Stimulated activated CD8-positive, alpha-beta memory T cell treated with anti-CD3 and anti-CD28 coated beads, Interleukin-12 subunit alpha, Interleukin-12 subunit beta, amount 100 ng/mL, for 24 hours (primary cell): ENCODE data around the gene EBF3.

Source experiments
- DNase-seq: peaks from one replicate; pipeline ENCODE4 v3.0.0-alpha.2; 2020; ENCODE audit errors: extremely low read depth

EBF3 gene, protein sequence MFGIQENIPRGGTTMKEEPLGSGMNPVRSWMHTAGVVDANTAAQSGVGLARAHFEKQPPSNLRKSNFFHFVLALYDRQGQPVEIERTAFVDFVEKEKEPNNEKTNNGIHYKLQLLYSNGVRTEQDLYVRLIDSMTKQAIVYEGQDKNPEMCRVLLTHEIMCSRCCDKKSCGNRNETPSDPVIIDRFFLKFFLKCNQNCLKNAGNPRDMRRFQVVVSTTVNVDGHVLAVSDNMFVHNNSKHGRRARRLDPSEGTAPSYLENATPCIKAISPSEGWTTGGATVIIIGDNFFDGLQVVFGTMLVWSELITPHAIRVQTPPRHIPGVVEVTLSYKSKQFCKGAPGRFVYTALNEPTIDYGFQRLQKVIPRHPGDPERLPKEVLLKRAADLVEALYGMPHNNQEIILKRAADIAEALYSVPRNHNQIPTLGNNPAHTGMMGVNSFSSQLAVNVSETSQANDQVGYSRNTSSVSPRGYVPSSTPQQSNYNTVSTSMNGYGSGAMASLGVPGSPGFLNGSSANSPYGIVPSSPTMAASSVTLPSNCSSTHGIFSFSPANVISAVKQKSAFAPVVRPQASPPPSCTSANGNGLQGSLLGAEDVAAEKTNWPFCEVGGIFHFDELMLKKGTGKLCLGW

DNA sequence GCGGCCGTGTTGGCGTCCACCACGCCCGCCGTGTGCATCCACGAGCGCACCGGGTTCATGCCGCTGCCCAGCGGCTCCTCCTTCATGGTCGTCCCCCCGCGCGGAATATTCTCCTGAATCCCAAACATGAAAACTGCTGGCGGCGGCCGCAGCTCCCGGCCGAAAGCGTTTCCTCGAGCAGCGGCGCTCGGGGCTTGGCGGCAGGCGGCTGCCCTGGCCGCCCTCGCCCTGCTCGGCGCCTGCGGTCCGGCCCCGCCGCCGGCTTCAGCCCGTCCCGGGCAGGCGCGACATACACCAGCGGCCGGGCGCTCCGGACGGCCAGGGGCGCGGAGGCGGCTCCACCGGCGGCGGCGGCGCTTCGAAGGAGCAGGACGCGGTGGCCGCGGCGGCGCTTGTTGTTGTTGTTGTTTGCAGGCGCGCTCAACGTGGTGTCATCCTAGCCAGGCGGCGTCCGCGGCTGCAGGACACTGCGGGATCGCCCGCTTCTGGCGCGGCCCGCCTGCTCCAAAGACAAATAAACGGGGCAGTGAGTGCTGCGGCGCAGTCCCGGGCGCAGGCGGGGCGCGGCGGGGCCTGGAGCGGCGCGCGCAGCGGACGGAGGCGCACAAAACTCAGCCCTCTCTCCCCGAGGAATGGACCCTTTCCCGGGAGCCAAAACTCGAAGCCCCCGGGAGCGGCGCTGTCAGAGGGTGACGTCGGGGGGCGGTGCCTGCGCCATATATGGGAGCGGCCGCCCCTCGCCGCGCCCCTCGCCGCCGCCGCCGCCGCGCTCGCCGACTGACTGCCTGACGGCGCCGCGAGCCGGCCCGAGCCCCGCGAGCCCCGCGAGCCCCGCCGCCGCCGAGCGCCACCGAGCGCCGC lies at the start of gene EBF3:
TSS of gene EBF3 (minus strand) at position 634 of the 861 bp plus-strand sequence. CDS start at position 128, 506 bp downstream.
- no peak for DNase-seq

DNA sequence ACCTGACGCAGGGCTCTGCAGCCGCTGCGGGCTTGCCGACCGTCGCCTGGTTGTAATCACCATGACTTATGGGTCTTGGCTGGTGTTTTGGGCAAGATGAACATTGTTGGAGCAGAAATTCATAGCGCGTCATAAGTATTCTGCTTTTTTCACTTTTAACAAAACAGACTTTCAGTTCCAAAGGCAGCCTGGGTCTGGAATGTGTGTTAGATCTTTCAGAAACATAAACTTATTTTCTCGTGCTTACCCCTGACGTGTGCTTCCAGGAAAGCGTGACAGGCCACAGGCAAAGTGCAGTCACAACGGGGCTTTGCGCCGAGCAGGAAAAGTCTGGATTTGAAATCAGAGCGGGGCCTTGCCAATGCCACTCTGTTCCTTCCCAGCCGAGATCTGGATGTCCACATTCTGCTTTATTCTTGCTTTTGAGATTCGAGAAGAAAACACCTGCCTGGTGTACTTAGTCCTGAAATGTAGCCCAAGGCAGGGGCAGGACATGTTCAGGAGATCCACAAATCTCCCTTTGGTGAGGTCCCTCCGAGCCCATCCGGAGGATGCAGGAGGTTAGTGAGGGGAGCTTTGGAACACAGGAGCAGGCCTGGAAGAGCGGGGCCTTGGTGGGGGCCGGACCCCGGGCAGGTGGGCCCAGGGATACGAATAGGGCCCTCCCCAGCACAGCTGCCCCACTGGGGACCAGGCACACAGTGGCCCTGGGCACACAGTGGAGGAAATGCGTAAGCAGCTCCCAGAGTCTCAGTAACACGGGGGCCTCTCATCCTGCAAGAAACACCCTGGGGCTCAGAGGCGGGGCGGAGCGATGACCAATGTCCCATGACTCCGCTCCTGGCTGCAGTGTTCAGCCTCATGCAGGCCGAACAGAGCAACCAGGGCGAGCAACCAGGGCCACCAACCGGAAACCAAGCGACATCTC lies 49.5 kb upstream of the EBF3 start:
- no peak for DNase-seq

DNA sequence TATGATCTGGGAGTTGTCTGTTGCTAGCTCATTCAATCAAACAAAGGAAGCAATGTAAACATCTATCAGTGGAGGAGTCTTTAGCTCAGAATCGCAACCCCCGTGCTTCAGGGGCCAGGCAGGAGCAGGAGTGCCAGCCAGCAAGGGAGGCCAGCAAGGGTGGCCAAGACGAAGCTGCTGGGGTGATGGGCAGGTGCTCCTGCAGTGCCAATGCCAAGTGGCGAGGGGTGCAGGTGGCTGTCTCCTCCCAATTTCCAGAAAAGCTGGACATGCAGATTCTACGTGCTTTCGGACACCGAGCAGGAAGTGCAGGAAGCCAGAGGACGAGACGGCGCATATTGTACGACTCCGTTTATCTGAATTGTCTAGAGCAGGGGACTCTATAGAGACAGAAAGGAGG lies 48.1 kb upstream of the EBF3 start:
- DNase-seq = no peak

DNA sequence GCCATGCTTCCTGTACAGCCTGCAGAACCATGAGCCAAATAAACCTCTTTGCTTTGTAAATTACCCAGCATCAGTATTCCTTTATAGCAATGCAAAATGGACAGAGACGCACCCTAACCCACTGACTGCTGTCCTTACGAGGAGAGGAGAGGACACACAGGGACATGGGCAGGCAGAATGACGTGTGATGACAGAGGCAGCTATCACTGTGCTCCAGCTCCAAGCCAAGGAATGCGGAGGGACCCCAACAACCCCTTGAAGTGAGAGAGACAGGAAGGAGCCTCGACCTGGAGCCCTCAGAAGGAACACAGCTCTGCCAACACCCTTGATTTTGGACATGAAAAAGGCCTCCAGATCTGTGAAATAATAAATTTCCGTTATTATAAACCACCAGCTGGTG lies 46.6 kb upstream of the EBF3 start:
- no peak for DNase-seq

DNA sequence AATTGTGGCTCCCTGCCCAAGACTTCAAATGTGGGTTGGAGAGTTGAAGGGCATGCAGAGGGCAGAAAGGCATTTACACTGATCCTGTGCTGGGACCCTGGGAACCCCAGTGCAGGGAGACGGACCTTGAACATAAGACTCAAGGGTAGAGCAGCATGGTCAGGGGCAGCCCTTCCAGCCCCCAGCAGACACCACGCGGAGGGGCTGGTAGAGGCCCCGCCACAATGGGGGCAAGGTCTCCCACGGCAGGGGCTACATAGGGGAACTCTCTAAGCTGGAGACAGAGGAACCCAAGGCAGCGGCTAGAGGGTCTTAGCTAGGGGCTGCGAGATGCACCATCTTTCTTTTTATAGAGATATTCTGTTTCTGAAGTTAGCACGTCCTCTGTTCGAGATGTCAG lies 45.2 kb upstream of the EBF3 start:
- no peak for DNase-seq

DNA sequence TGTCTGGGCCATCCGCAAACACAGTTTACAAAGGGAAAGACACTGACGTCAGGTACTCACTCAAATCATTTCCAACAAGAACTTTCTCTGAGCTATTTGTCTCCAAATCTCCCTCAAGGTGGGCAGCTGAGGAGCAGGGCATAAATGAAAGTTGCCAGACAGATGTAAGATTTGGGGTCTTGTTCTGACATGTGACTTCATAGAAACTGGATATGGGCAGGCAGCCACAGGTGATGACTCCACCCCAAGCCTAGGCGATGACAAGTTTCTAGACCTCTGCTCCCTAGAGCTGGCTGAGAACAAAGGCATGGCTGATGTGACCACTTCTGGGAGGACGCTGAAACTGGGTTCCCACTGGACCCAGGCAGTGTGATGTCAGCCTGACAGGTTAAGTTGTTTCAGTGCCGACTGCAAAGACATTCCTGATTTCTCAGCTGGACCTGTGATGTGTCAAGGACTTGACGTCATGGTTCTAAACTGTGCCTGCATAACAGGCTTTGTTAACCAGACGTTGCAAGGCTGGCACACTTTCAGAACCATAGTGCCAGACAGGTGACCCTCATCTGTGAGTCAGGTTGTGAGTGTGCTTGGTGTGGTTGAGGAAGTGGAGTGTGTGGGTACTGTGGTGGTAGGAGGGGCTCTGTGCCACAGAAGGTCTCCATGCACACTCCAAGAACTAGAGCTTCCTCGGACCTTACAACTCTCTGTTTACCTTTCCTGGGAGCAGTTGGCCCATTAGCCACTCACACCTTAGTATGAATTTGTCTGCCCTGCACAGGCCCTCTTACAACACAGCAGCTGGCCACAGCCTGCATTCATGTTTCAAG lies 39.9 kb upstream of the EBF3 start:
- no peak for DNase-seq

DNA sequence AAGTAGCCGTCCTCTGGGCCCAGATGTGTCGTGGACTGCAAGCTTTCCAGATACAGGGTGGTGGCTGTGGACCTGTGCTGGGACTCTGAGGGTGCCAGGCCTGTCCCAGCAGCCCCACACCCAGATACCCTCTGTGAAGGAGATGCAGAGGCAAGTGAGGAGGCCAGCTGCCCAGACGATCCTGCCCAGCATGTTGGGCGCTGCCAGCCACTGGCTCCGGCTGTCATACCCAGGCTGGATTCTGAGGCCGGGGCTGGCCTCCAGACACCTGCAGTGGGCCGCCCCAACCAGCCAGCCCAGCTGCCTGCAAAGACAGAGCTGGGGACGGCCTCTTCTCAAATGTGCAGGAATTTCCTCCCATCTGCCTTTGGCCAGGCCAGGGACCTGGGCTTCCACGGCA lies 39.1 kb upstream of the EBF3 start:
- no peak for DNase-seq

DNA sequence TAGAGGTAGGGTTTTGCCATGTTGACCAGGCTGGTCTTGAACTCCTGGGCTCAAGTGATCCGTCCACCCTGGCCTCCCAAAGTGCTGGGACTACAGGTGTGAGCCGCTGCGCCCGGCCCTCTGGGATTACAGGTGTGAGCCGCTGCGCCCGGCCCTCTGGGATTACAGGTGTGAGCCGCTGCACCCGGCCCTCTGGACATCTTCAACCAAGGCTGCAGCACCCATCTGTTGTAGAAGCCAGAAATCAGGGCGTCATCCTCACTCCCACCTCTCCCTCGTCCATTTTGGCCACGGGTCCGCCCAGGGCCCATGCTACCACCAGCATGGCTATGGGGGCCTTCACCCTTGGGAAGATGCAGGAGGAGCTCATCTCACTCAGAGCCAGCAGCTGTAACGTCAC lies 38.5 kb upstream of the EBF3 start:
- DNase-seq = no peak

DNA sequence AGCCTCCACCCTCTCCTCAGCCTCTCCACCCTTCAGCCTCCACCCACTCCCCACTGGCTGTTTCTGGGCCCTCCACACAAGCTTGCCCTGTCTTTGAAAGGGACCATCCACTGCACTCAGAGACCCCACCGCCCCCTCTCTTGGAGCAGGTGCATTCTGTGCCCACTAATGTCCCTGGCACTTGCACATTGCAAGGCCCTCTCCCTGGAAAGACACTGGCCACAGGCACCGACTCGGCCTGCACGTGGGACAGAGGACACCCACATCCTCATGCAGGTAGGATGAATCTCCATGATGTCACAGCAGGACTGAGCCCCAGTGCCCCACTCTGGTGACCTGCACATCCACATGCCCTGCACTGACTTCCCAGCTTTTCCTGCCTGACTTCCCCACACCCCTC lies 36.8 kb upstream of the EBF3 start:
- DNase-seq = no peak

DNA sequence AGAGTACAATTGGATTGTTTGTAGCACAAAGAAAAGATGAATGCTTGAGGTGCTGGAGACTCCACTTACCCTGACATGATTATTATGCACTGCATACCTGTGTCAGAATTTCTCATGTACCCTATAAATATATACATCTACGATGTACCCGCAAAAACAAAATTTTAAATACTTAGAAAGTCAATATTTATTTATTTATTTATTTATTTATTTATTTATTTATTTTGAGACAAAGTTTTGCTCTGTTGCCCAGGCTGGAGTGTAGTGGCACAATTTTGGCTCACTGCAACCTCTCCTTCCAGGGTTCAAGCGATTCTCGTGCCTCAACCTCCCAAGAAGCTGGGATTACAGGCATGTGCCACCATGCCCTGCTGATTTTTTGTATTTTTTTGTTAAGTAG lies 35.1 kb upstream of the EBF3 start:
- DNase-seq = no peak

DNA sequence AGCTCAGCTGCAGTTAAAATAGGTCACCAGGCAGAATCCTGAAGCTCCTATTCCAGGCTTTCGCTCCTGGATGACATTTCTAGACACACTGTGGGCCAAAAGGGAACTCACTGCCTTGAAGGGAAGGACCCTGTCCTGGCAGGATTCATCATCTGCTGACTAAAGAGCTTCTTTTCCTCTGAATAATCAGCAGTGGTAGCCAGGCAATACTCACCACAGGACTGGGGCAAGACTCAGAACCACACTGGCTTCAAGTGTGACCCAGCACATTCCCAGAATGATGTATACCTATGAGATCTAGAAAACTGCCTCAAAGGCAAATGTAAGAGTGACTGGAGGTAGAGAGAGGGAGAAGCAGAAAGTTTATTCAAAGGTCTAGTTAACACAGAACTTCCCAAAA lies 29.5 kb upstream of the EBF3 start:
- DNase-seq = no peak

DNA sequence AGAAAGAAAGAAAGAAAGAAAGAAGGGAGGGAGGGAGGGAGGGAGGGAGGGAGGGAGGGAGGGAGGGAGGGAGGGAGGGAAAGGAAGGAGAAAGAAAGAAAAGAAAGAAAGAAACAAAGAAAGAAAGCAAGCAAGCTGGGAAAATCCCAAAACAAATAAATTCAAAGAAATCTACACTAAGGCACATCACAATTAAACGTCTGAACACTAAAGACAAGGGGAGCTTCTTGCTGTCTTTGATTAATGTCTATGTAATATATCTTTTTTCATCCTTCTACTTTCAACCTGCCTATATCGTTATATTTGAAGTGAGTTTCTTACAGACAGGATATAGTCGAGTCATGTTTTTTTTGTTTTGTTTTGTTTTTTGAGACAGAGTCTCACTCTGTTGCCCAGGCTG lies 28.3 kb upstream of the EBF3 start:
- no peak for DNase-seq

DNA sequence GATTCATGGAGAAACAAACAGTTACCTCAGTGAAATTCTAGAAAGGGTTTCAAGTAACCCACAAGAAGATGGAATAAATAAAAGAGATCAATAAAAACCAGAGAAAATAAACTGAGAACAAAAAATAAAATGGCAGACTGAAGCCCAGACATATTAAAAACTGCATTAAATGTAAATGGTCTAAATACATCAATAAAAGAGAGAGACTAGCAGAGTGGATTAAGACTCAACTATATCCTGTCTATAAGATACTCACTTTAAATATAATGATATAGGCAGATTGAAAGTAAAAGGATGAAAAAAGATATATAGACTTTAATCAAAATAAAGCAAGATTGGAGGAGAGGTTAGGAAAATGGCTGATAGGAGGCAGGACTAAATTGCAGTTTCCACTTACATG lies 18.8 kb upstream of the EBF3 start:
- DNase-seq = no peak

DNA sequence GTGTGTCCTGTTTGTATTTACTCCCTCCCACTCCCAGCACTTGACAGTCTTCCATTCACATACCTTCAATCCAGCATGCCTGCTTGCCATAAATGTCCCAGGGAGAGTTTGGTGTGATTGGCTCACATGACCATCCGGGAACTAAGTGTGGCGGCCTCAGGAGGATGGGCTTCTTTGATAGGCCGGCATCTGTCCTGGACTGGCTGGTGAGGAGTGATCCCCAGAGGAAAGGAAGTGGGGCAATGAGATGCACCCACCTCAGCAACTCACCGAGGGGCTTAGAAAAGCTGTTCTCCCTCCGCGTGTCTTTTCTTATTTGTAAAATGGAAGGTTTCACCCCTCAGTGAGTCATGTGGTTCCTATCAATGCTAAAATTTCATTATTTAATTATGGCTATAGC lies 14.9 kb upstream of the EBF3 start:
- no peak for DNase-seq

DNA sequence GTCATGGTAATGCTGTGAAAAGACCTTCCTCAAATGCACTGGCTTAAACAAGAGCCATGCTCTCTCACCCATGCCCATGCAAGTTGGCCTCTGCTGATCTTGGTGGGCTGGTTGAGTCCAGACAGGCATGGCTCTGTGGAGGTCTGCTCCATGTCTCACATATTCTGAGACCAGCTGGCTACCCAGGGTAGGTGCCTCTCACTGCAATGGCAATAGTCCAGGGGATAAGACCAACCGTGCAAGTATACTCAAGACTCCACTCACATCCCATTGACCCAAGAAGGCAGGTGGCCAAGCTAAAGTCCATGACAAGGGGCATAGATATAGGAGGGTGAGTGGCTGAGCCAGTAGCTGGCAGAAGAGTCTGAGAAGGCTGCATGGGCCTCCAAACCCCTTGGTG lies 14.2 kb upstream of the EBF3 start:
- no peak for DNase-seq

DNA sequence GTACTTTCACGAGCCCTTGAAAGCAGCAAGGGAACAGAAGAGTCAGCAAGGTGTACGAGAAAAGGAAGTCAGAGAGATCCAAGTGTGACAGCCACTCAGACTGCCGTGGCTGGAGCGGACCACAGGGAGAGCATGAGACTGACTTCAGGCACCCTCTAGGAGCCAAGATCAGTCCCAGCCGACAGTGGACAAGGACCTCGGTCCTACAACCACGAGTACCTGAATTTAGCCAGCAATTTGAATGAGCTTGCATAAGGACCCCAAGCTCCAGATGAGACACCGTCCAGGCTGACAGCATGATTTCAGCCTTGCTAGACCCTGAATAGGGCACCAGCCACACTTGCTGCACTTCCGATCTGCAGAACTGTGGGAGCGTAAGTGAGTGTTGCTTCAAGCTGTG lies 13.7 kb upstream of the EBF3 start:
- no peak for DNase-seq

DNA sequence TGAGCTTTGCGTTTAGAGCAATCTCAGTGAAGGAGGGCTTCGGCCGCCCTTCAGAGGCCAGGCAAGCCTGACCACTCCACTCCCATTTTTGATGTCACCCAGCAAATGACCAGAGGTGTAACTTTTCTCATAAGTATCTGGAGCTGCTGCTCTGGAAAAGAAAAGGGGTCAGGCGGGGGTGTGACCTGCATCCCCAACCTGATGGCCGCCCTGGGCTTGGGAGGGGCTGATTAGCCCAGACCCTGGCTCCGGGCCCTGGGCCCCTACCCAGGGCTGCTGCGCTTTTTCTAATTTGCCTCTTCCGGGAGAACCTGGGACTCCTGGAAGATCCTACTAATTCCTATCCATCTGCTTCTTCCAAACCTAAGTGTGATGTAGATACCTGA lies 9.6 kb upstream of the EBF3 start:
- DNase-seq = no peak

DNA sequence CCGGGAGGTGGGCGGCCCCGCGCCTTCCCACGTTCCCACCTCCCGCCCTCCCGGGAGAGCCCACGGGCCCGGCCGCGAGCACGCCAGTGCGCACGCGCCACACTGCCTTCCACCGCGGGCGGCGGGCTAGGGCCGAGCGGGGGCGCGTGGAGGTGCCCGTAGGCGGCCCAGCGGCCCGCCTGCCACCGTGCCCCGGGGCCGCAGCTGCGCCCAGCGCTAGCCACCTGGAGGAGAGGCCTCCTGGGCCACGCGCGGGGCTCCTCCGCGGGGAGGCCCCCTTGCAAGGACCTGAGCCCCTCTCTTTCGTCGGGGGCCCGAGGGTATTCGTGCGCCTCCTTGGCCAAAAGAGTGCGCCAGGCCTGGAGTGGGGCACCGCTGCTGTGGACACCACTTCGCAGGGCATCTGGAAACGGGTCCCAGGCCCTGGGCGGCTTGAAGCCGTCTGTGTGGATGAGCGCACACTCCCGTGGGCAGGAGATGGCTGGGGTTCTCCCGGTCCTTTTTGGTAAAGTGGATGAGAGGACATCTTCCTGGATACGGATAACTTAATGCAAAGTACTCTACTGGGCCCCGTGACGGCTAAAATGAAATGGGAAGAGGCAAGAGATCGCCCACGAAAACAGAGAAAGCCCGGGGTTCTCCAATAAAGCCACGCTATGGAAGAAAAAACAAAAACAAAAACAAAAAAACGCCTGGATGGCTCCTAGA lies 9.0 kb upstream of the EBF3 start:
- no peak for DNase-seq

DNA sequence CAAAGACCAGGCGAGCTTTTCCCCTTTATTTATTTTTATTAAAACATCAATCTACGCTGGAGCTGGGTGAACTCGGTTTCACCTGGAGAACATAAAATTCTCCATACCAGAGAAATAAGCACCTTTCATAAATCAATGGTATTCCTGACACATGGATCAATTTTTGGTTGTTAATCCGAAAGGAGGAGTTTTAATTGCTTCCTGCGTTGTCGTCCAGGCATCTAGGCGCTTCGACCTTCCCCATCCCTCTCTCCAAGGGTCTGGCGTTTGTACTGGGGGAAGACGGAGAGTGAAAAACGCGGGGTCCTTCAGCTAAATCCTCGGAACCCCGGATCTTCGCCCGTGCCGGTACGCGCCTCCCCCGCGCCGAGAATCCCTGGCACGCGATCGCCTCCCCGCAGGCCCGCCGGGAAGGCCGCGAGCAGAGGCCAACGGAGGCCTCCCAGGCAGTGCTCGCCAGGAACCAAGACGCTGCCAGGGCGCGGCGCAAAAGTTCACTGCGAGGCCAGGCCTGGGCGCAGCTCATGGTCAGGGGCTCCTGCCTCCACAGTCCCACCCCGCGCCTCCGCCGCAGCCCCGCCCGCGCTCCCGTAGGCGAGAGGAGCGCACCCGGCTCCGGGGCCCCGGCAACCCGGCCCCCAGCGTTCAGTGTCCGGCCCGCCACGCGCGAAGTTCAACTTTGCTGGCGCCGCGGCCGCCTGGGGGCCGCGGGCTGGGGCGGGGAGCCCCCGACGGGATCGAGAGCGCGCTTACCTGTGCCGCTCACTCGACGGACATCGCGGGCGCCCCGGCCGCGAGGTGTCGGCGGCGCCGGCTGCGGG lies 8.3 kb upstream of the EBF3 start:
- DNase-seq = no peak
